Measurements from ENCODE around the gene GNPTG.
A peak's percentile ranks its signal among the peaks of the same experiment; 100 is the strongest.

GNPTG gene

DNA sequence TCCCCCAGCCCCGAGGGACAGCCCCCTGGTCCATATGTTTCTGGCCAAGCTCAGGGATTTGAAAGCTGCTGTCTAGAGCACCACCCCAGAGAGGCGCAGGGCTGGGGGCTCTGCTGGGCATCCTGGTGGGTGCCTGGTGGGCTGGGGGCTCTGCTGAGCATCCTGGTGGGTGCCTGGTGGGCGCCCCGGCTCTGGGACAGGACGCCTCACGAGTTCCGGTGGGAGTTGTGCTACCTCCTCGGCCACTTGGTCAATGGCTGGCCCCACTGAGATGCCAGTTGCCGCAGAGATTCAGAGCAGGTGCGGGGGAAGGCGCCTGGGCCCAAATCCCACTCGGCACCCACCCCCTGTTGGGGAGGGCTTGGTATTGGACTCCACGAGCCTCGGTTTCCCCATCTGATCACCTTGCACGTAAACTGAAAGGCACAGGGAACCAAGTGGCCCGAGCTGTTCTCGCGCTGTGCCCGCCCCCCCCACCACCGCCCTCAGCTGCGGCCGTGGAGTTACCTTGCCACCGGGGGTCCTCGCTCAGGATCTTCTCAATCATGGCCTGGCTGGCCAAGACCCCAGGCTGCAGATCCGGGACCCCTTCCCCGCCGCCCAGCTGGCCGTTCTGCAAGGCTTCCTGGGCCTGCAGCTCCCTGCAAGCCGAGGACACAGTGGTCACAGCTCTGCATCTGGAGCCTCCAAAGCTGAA, 49.5 kb downstream of the GNPTG start:
- no peak for DNase-seq

- DNase-seq = no peak
Observed at GRCh38 chr16:1401758-1402154, 50.0 kb downstream of the GNPTG start.

GRCh38 chr16:1403036-1403435, 51.3 kb downstream of the GNPTG start:
- no peak for DNase-seq

DNA sequence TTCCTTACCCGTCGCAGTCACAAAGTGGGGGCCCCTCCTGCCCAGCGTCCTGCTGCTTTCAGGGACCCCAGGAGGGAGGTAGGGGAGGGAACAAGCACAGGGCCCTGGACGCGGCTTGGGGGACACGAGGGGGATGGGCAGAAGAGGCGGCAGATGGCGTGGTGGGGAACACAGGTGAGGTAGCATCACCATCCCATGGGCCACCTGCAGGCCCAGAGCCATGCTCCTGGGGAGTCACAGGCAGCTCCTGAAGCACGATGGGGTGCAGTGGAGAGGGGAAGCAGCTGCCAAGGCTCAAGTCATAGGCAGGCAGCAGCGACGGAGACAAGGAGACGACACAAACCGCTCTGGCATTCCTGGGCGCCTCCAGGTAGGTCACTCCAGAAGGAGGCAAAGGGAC, 52.0 kb downstream of the GNPTG start:
- no peak for DNase-seq

DNA sequence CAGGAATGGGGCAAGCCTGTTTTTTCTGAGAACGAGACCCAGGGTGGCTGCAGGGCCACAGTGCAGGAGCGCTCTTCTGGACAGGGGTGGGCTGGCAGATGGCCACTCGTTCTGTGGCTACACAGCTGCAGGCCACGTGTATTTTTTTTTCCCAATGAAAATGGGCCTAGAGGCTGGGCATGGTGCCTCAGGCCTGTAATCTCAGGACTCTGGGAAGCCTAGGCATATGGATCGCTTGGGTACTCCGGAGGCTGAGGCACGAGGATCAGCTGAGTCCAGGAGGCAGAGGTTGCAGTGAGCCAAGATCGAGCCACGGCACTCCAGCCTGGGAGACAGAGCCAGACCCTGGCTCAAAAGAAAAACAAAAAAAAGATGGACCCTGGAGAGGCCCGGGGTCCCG, 56.0 kb downstream of the GNPTG start:
- no peak for DNase-seq

DNA sequence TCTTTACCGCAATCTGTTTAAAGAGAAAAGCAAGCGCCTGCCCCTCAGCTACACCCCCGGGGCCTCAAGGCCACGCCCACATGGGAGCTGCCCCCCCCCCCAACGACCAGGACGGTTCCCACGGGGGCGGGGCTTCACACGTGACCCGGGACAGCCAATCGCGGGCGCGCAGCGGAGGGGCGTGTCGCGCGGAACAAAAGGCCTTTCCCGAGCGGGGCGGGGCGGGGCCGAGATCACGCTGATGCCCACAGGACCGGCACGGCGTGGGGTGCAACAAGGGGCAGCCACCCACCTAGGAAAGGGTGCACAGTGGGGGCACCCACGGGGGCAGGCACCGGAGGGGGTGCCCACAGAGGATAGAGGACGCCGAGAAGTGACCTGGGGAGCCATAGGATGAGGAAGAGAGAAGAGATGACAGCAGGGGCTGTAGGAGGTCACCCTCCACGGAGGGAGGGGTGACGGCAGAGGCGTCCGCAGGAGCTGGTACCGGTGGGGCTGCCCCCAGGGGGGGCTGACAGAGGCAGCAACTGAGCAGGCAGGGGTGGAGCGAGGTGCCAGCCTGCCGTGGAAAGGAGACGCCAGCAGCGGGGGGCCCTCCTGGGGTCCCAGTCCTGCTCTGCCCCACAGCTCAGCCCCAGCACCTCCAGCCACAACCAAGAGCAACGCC, 56.6 kb downstream of the GNPTG start:
- DNase-seq = peak; percentile 99

DNA sequence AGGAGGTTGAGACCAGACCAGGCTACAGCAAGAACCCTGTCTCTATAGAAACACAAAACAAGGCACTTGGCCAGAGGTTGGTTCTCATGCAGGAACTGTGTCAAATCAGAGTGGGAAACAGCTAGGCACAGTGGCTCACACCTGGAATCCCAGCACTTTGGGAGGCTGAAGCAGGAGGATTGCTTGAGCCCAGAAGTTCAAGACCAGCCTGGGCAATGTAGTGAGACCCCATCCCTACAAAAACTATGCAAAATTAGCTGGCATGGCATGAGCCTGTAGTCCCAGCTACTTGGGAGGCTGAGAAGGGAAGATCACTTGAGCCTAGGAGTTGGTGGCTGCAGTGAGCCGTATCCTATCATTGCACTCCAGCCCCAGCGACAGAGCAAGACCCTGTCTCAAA, 61.1 kb downstream of the GNPTG start:
- DNase-seq = no peak
